SK-N-SH treated with all-trans-retinoic acid at 6 μM for 48 hours (cell line): Measurements from ENCODE around the gene DDX41.

Source experiments
- ARNTL ChIP-seq: fragments of 450-650 bp; formaldehyde crosslinking; IDR thresholded peaks from 2 replicates; pipeline ENCODE4 v1.5.0; 2020; ENCODE audit warnings: low read depth, mild to moderate bottlenecking, moderate library complexity, borderline replicate concordance
- BACH2 ChIP-seq: fragments of 250-450 bp; sonication (Bioruptor Pico); IDR thresholded peaks from 2 replicates; pipeline ENCODE4 v1.9.0; 2021; ENCODE audit warnings: mild to moderate bottlenecking, borderline replicate concordance
- CSDC2 ChIP-seq: fragments of 250-450 bp; sonication (Bioruptor Pico); IDR thresholded peaks from 2 replicates; pipeline ENCODE4 v1.5.0; 2020; ENCODE audit warnings: mild to moderate bottlenecking, moderate library complexity
- ESRRG ChIP-seq: fragments of 250-450 bp; sonication (Bioruptor Pico); IDR thresholded peaks from 2 replicates; pipeline ENCODE4 v1.6.1; 2021; ENCODE audit warnings: mild to moderate bottlenecking
- SNAI2 ChIP-seq: fragments of 250-450 bp; sonication (Bioruptor Pico); IDR thresholded peaks from 2 replicates; pipeline ENCODE4 v1.5.0; 2020; ENCODE audit warnings: mild to moderate bottlenecking, moderate library complexity
- TCF4 ChIP-seq: fragments of 250-450 bp; sonication (Bioruptor Pico); IDR thresholded peaks from 2 replicates; pipeline ENCODE4 v1.8.0; 2021; ENCODE audit warnings: mild to moderate bottlenecking, moderate library complexity, borderline replicate concordance
- ZFP3 ChIP-seq: fragments of 250-450 bp; sonication (Bioruptor Pico); IDR thresholded peaks from 2 replicates; pipeline ENCODE4 v1.5.0; 2020; ENCODE audit warnings: mild to moderate bottlenecking, moderate library complexity
- ZFP30 ChIP-seq: fragments of 450-650 bp; formaldehyde crosslinking; IDR thresholded peaks from 2 replicates; pipeline ENCODE4 v1.5.0; 2022; ENCODE audit warnings: mild to moderate bottlenecking, moderate library complexity
- ZNF8 ChIP-seq: fragments of 450-650 bp; formaldehyde crosslinking; IDR thresholded peaks from 2 replicates; pipeline ENCODE4 v1.5.0; 2020; ENCODE audit warnings: mild to moderate bottlenecking, moderate library complexity

GRCh38 chr5:177509991-177510566, 6.7 kb downstream of the DDX41 start:
- TF ChIP-seq ESRRG (CRISPR knock-in tag) (no peak), SNAI2 (no peak), ZNF8 (CRISPR knock-in tag) (no peak), ZFP30 (CRISPR knock-in tag) (no peak), ARNTL (CRISPR knock-in tag) (no peak), TCF4 (CRISPR knock-in tag) (no peak), BACH2 (CRISPR knock-in tag) (no peak), ZFP3 (CRISPR knock-in tag) (no peak), CSDC2 (CRISPR knock-in tag) (no peak)
